ENCODE results near the gene CA12.
"Not testable (repeated sequence)": the region's sequence is repeated elsewhere in the genome, so short reads cannot be mapped to it uniquely, and the experiment has no call there.

Gene CA12

GRCh38 chr15:63357061-63357460 is 24.6 kb downstream of the CA12 start:
- no peak for DNase-seq

DNA sequence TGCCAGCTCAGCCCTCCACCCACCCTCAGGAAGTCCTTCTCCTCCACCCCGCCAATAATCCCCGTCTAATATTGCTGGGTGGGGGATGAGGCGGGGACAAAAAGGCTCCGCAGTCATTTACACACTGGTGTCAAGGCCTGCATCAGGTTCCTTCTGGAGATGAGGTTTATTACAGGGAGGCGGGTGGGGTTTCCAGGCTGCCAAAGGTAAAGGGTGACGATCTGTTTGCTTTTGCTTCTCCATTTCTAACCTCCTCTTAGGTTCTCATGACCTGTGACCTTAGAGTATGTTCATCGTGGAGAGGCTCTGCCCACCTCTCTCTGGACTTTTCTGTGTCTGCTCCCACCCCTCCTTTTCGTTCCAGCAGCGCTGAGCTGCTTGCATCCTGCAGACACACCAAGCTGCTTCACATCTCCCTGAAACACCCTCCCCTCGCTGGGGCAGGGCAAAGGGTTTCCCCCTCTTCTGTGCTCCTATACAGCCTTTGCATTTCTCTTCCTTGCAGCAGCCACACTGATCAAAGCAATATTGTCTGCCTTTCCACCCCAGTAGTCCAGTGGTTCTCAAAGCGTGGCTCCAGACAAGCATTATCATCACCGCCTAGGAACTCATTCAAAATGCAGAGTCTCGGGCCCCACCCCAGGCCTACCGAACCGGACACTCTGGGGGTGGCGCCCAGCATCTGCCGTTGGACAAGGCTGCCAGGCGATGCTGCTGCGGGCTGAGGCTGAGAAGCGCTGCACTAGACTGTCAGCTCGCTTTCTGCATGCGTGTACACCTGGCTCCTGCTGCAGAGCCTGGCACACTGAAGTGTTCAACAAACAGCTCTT is 26.6 kb downstream of the CA12 start:
- DNase-seq = no peak

- DNase-seq = no peak
Observed at GRCh38 chr15:63353887-63354286, 27.8 kb downstream of the CA12 start.

DNA sequence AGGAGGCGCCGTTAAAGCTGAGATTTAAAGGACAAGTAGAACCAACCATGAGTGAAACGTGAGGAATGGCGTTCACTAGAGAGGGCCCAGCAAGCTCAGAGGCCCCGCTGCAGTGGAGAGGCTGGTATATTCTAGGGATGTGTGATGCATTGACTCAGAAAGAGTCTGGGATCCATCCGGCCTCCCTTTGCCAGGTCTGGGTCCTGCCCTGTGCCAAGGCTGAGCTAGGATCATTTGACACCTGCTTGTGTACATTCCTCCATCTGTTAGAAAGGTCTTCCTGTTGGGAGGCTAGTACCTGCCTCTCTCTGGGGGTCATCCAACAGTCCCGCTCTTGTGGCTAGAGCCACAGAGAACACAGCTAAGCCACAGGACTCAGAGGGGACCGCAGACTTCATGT is 28.4 kb downstream of the CA12 start:
- no peak for DNase-seq

DNA sequence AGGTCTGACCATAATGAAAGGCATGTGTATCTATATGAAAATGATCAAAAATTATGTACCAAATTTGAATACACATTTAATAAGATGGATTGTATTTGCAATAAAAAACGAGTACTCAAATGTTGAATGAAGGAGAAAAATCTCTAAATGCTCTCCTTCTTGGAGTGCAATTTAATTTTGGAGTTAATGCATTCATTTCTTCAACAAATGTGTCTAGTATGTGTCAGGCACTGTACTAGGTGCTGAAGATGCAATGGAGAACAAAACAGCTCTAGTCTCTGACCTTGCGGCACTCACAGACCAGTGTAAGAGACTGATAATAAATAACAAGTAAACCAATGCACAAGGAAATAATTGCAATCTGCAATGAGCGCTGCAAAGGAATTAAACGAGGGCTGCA is 28.8 kb downstream of the CA12 start:
- no peak for DNase-seq

DNA sequence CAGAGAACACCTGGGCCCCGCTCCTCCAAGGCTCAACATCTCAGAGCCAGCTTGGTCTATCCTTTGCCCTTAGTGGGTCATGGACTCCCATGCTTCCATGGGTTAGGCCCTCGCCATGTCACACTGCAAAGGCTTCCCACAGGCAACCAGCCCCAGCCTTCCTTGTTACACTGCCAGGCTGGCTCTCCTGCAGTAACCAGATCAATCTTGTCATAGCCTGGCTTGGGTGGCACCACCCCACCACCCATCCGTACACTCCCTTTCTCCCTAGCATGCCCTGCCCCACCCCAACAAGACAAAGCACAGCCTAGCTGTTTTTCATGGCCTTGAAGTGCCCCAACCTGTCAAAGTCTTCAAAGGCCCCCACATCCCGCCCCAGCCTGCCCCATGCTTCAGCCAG is 30.5 kb downstream of the CA12 start:
- no peak for DNase-seq

DNA sequence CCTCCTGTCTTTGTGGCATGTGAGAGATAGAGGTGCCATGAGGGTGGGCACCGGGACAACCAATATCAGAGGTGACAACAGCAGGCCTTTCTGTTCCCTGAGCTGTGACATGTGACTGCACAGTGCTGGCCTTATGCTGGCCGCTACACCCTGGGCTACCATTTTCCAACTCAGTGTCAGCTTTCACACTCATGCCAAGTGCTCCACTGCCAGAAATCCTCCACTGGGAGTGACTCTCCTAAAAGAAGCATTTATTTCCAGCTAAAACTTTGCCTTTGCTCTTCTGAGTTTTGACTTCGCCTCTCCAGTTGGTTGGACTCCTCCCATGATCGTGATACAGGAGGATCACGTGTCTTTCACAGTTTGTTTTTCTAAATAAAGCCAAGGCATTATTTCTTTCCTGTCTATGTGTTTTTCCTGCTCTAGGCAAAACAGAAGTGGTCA is 31.4 kb downstream of the CA12 start:
- no peak for DNase-seq

DNA sequence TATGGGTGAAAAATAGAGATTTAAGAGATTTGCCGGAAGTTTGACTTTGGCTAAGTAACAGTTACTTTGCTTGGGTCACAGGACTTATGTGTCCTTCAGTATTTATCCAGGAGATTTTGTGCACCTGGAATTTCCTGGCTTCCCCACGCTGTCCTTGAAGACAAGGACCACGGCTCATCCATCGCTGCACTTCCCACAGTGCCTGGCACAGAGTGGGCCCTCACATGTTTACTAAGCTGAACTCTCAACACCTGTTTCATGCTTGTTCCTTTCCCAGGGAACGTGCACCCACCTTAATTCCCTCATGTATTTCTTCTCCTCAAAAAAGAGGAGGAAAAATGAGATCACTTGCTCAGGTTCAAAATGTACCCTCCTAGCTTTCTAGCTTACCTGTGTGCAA is 32.0 kb downstream of the CA12 start:
- DNase-seq = no peak

- no peak for DNase-seq
Observed at GRCh38 chr15:63349156-63349555, 32.5 kb downstream of the CA12 start.

GRCh38 chr15:63348392-63348791 is 33.3 kb downstream of the CA12 start:
- DNase-seq = peak; percentile 44 to 87

GRCh38 chr15:63347074-63347857 is 34.4 kb downstream of the CA12 start:
- peak in 1 of 2 experiments; percentile 31 for DNase-seq

GRCh38 chr15:63345391-63345752 is 36.3 kb downstream of the CA12 start:
- DNase-seq = no peak

- DNase-seq = no peak
Observed at GRCh38 chr15:63344731-63345390, 36.8 kb downstream of the CA12 start.

DNA sequence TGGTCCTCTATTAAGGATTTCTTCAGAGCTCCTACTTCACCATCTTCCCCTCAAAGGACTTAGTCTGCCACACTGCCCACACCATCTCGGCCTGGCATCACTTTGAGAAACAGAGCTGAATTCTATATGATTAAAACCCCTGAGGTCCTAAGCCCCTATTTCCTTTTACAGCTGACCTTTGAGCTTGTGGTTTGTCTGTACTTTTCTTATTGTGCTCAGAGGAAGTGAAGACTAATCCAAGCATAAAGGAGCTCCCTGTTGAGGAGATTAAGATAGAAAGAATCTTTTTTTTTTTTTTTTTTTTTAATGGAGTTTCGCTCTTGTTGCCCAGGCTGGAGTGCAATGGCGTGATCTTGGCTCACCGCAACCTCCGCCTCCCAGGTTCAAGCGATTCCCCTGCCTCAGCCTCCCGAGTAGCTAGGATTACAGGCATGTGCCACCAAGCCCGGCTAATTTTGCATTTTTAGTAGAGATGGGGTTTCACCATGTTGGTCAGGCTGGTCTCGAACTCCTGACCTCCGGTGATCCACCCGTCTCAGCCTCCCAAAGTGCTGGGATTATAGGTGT is 38.6 kb downstream of the CA12 start:
- not testable (repeated sequence) for DNase-seq

DNA sequence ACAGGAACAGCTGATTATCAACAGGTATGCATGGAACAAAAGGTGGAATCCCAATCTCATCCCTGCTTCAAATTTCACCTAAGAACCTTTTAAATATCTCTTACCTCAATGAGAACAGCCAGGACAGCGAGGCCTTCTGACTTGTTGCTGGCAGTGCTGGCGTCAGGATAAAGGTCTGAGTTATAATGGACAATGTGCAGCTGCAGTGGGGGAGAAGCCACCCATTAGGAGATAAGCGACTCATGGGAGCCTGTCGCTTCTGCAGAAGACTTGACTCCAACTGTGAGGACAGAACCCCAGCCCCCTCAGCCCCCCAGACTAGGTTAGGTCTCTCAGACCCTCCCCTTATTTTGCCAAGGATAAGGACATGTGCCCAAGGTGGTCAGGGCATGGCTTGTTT is 39.7 kb downstream of the CA12 start:
- no peak for DNase-seq

GRCh38 chr15:63340878-63341277 is 40.8 kb downstream of the CA12 start:
- DNase-seq = no peak

GRCh38 chr15:63340353-63340752 is 41.3 kb downstream of the CA12 start:
- DNase-seq = no peak

- no peak for DNase-seq
Observed at GRCh38 chr15:63339836-63340235, 41.8 kb downstream of the CA12 start.

- no peak for DNase-seq
Observed at GRCh38 chr15:63339006-63339766, 42.5 kb downstream of the CA12 start.

GRCh38 chr15:63338170-63338569 is 43.5 kb downstream of the CA12 start:
- no peak for DNase-seq

- DNase-seq = no peak
Observed at GRCh38 chr15:63337046-63337445, 44.6 kb downstream of the CA12 start.

DNA sequence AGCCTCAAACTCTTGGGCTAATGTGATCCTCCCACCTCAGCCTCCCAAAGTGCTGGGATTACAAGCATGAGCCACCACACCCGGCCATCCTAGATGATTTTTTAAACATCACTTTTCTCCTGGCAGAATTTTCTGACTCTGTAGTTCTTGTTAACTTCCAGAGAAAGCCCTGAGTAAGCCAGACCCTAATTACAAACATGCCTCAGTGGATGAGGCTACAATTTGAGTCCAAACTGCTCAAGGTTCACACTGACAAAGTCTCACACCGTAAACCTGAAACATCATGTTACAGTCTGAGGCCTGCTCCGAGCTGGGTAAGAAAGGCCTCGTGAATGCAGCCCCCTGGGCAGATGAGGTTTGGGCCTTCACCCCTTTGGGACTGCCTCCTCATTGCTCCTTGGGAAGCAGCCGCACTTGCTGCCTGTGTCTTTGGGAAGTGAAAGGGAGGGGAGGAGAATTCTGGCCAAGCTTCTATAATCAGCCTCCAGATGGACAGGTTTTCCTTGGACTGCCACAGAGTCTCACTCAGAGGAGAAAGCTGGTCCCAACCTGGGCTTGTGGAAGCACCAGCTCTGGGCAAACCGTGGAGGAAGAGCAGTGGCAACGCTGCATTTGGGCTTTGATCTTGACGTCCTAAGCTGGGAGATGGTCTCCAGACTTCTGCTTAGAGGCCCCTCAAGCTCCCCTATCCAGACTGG is 46.0 kb downstream of the CA12 start:
- DNase-seq = no peak

Data from NCI-H2081 (cell line).